GM10266 (cell line): ENCODE results near the gene KLHL13.

Experiments
- DNase-seq: peaks from one replicate; pipeline ENCODE4 v3.0.0; 2012; ENCODE audit errors: extremely low spot score
- CTCF ChIP-seq: IDR thresholded peaks from 2 replicates; pipeline ENCODE4 v1.5.1; 2012; ENCODE audit warnings: mild to moderate bottlenecking, low read depth; ENCODE audit not compliant: control insufficient read depth, insufficient read depth; ENCODE audit errors: missing control alignments

Gene KLHL13

GRCh38 chrX:117995378-117995777, 121.2 kb downstream of the KLHL13 start:
- DNase-seq: no peak
- TF ChIP-seq CTCF: no peak

GRCh38 chrX:117992192-117992723, 124.4 kb downstream of the KLHL13 start:
- TF ChIP-seq CTCF: no peak
- no peak for DNase-seq

- no peak for DNase-seq
- no peak for TF ChIP-seq CTCF
Measured at GRCh38 chrX:117990438-117990837, 126.2 kb downstream of the KLHL13 start.

GRCh38 chrX:117989512-117989911, 127.1 kb downstream of the KLHL13 start:
- no peak for DNase-seq
- TF ChIP-seq CTCF: no peak

- no peak for DNase-seq
- TF ChIP-seq CTCF: no peak
Measured at GRCh38 chrX:117987373-117987772, 129.2 kb downstream of the KLHL13 start.

- TF ChIP-seq CTCF: no peak
Measured at GRCh38 chrX:117985241-117985640, 131.4 kb downstream of the KLHL13 start.

GRCh38 chrX:117982694-117983392, 133.8 kb downstream of the KLHL13 start:
- no peak for TF ChIP-seq CTCF

More at GRCh38 chrX:117985241-117985640, 131.4 kb downstream of the KLHL13 start:
- no peak for DNase-seq

More at GRCh38 chrX:117982694-117983392, 133.8 kb downstream of the KLHL13 start:
- DNase-seq: no peak
